Panc1 (cell line): ENCODE measurements around the gene TANGO6. TPM values are rescaled to one million over a fixed set of nuclear protein-coding genes. Genes with fewer than 3 reads are reported as not detected.
"Not testable (repeated sequence)": the region's sequence is repeated elsewhere in the genome, so short reads cannot be mapped to it uniquely, and the experiment has no call there.

Source experiments
- ATAC-seq: fragments of 200-7000 bp; cut with Tn5 transposase; 2 replicates; pipeline ENCODE4 v1.9.1; 2020; ENCODE audit warnings: mild to moderate bottlenecking, moderate library complexity
- BruUV-seq: library from RNA; stranded (reverse); fragments of 400-500 nt; replicated peaks from 2 replicates; lab custom pipeline; 2021; lab: Mats Ljungman, UMichigan
- CTCF ChIA-PET: fragments of 300-600 bp; sonication (Branson Sonifier 250); formaldehyde crosslinking; loops from one replicate; lab custom pipeline; 2022; ENCODE audit warnings: antibody characterized with exemption; lab: Charles Lee
- POLR2A ChIA-PET: fragments of 300-600 bp; sonication (Branson Sonifier 250); formaldehyde crosslinking; loops from one replicate; lab custom pipeline; 2022; ENCODE audit warnings: antibody characterized with exemption; lab: Charles Lee
- DNase-seq: peaks from one replicate; pipeline ENCODE4 v3.0.0-alpha.2; 2010; ENCODE audit warnings: low read depth, low spot score
- H3K27ac ChIP-seq: 2 replicates; pipeline ENCODE4 v1.5.1; 2011; ENCODE audit warnings: mild to moderate bottlenecking, low read length, inconsistent platforms
- H3K27me3 ChIP-seq: fragments of 200-500 bp; sonication (Bioruptor generic); 2 replicates; pipeline ENCODE4 v1.6.0; 2014; ENCODE audit warnings: low read length, inconsistent platforms; ENCODE audit not compliant: control insufficient read depth, insufficient read depth
- H3K36me3 ChIP-seq: fragments of 200-500 bp; sonication (Bioruptor generic); 2 replicates; pipeline ENCODE4 v1.5.1; 2014; ENCODE audit warnings: inconsistent platforms, mild to moderate bottlenecking, low read length, moderate library complexity; ENCODE audit not compliant: control insufficient read depth, insufficient read depth
- H3K4me1 ChIP-seq: 2 replicates; pipeline ENCODE4 v1.5.1; 2011; ENCODE audit warnings: inconsistent platforms, mild to moderate bottlenecking, low read length, moderate library complexity; ENCODE audit not compliant: control insufficient read depth, insufficient read depth
- H3K4me3 ChIP-seq, 2 experiments: 2 replicates each; pipeline ENCODE4 v1.5.1; 2011 to 2012; ENCODE audit warnings: low read depth in 2 of 2, low read length in 2 of 2, mild to moderate bottlenecking in 2 of 2, inconsistent platforms in 1 of 2, moderate library complexity in 1 of 2
- H3K9me3 ChIP-seq: fragments of 200-500 bp; sonication (Bioruptor generic); 2 replicates; pipeline ENCODE4 v1.5.1; 2014; ENCODE audit warnings: low read depth, mild to moderate bottlenecking, inconsistent platforms, low read length, moderate library complexity; ENCODE audit not compliant: control insufficient read depth, insufficient read depth
- CTCF ChIP-seq: fragments of 450-650 bp; IDR thresholded peaks from 2 replicates; pipeline ENCODE4 v1.5.1; 2017; ENCODE audit warnings: mild to moderate bottlenecking
- POLR2AphosphoS5 ChIP-seq: IDR thresholded peaks from 2 replicates; pipeline ENCODE4 v1.6.1; 2012; ENCODE audit warnings: mild to moderate bottlenecking, low read depth, low read length, moderate library complexity
- REST ChIP-seq, 2 experiments: IDR thresholded peaks; 2 replicates each; pipeline ENCODE4 v1.6.1; 2011 to 2012; ENCODE audit warnings: low read depth in 2 of 2, control low read depth in 1 of 2, low read length in 1 of 2, mild to moderate bottlenecking in 1 of 2, moderate library complexity in 1 of 2; ENCODE audit not compliant: insufficient read depth in 1 of 2
- SIN3A ChIP-seq: IDR thresholded peaks from 2 replicates; pipeline ENCODE4 v1.6.1; 2012; ENCODE audit warnings: low read depth, mild to moderate bottlenecking, low read length, moderate library complexity, borderline replicate concordance; ENCODE audit not compliant: insufficient read depth
- TCF7L2 ChIP-seq: IDR thresholded peaks from 2 replicates; pipeline ENCODE4 v1.6.1; 2011; ENCODE audit warnings: mild to moderate bottlenecking, low read depth, low read length, inconsistent platforms
- in situ Hi-C: cut with HindIII; loops from 2 replicates; pipeline ENCODE4 v1.10.0; 2016; ENCODE audit warnings: low sequenced_read_pairs, low pct_unique_long_range_greater_than_20kb
- intact Hi-C: fragments of 100-400 bp; cut with micrococcal nuclease; formaldehyde crosslinking; loops from one replicate; pipeline ENCODE4 v1.10.0; 2022; ENCODE audit not compliant: unreplicated experiment
- total RNA-seq: library from RNA; stranded (reverse); gene quantifications from one replicate; pipeline ENCODE4 v1.2.1, GENCODE V29; 2021; ENCODE audit not compliant: unreplicated experiment

Gene TANGO6
- total RNA-seq, 1 experiment from 2014 or later, result 11.0 TPM

- POLR2A ChIA-PET, result interaction anchor here (0.5 kb wide), 1 partner anchor 360 kb away, joined by 5 read pairs; no protein-coding TSS in a partner anchor
- CTCF ChIA-PET, result no interaction called here
- BruUV-seq, result no TSS peak
- in situ Hi-C loops, result no loop called here
- ATAC-seq (no peak), DNase-seq (no peak)
- Histone ChIP-seq H3K4me3 (no peak overlapping the region), H3K4me1 (no peaks in the 10 kb centered on the region), H3K9me3 (no peaks in the 10 kb centered on the region), H3K27ac (no peak overlapping the region), H3K36me3 (no peaks in the 10 kb centered on the region), H3K27me3 (no peaks in the 10 kb centered on the region)
- intact Hi-C loops, result no loop called here
- no peak for TF ChIP-seq REST (IDR thresholded peaks at IDR 0.05; ENCODE audit: insufficient read depth in 1 of 2, low read depth in 2 of 2, low read length in 1 of 2)
Measured at GRCh38 chr16:69049146-69049545, 205.8 kb downstream of the TANGO6 start.

GRCh38 chr16:69049603-69050375 lies 206.5 kb downstream of the TANGO6 start:
- no peak for TF ChIP-seq SIN3A
- no peak for TF ChIP-seq TCF7L2
- no peak for TF ChIP-seq REST (IDR thresholded peaks at IDR 0.05; ENCODE audit: insufficient read depth in 1 of 2, low read depth in 2 of 2, low read length in 1 of 2)
- TF ChIP-seq CTCF, result no peak
- TF ChIP-seq POLR2AphosphoS5, result no peak
- Histone ChIP-seq H3K4me1 (no peaks in the 10 kb centered on the region), H3K4me3 (no peak overlapping the region), H3K36me3 (no peaks in the 10 kb centered on the region), H3K9me3 (no peaks in the 10 kb centered on the region), H3K27ac (no peak overlapping the region), H3K27me3 (no peaks in the 10 kb centered on the region)
- in situ Hi-C loops, result no loop called here
- no TSS peak for BruUV-seq
- POLR2A ChIA-PET, result interaction anchor here (0.5 kb wide), 1 partner anchor 361 kb away, joined by 5 read pairs; no protein-coding TSS in a partner anchor
- intact Hi-C loops, result no loop called here
- DNase-seq (no peak), ATAC-seq (no peak)
- CTCF ChIA-PET, result no interaction called here

GRCh38 chr16:69051517-69051830 lies 208.1 kb downstream of the TANGO6 start:
- CTCF ChIA-PET, H3K36me3 ChIP-seq, intact Hi-C loops, H3K4me3 ChIP-seq, in situ Hi-C loops, DNase-seq, H3K9me3 ChIP-seq, BruUV-seq, ATAC-seq, H3K4me1 ChIP-seq, H3K27ac ChIP-seq, H3K27me3 ChIP-seq: not testable (repeated sequence)
- POLR2A ChIA-PET, result interaction anchor here (0.6 to 0.7 kb wide), 2 partner anchors 45 to 99 kb away, joined by 4 to 6 read pairs; no protein-coding TSS in a partner anchor
